ENCODE data around the gene P2RX6. TPM values are rescaled to one million over a fixed set of nuclear protein-coding genes. Genes with fewer than 3 reads are reported as not detected.
"Not testable (repeated sequence)": the region's sequence is repeated elsewhere in the genome, so short reads cannot be mapped to it uniquely, and the experiment has no call there.

The P2RX6 gene
- total RNA-seq, 1 donor from 2014 or later, result 2.8 TPM

GRCh38 chr22:21055564-21055834 is 40.5 kb downstream of the P2RX6 start:
- H3K36me3 Mint-ChIP-seq, result no peaks in the 10 kb centered on the region
- H3K27ac Mint-ChIP-seq, result no peak overlapping the region
- no peak for TF ChIP-seq CTCF (conservative IDR thresholded peaks at IDR 0.05)
- H3K27me3 Mint-ChIP-seq, result no peaks in the 10 kb centered on the region
- no peak for DNase-seq (ENCODE audit: extremely low spot score, unreplicated experiment)
- H3K4me3 Mint-ChIP-seq, result no peak overlapping the region
- H3K4me1 Mint-ChIP-seq (ENCODE audit: unreplicated experiment), result peaks cover 10% of the 10 kb centered on the region
- no peaks in the 10 kb centered on the region for H3K9me3 Mint-ChIP-seq

GRCh38 chr22:21055880-21056319 is 40.9 kb downstream of the P2RX6 start:
- Mint-ChIP-seq H3K27ac (peak overlapping the region; percentile 16), H3K4me3 (no peak overlapping the region), H3K27me3 (no peaks in the 10 kb centered on the region), H3K36me3 (no peaks in the 10 kb centered on the region), H3K9me3 (no peaks in the 10 kb centered on the region), H3K4me1 (ENCODE audit: unreplicated experiment) (peaks cover 10% of the 10 kb centered on the region)
- no peak for DNase-seq (ENCODE audit: extremely low spot score, unreplicated experiment)
- no peak for TF ChIP-seq CTCF (conservative IDR thresholded peaks at IDR 0.05)

GRCh38 chr22:21060363-21060762 is 45.4 kb downstream of the P2RX6 start:
- not testable (repeated sequence) for H3K36me3 Mint-ChIP-seq; H3K4me1 Mint-ChIP-seq (ENCODE audit: unreplicated experiment); DNase-seq (ENCODE audit: extremely low spot score, unreplicated experiment); H3K9me3 Mint-ChIP-seq; H3K4me3 Mint-ChIP-seq; H3K27ac Mint-ChIP-seq; H3K27me3 Mint-ChIP-seq

- H3K27ac Mint-ChIP-seq; H3K9me3 Mint-ChIP-seq; H3K4me1 Mint-ChIP-seq (ENCODE audit: unreplicated experiment); DNase-seq (ENCODE audit: extremely low spot score, unreplicated experiment); H3K27me3 Mint-ChIP-seq; H3K36me3 Mint-ChIP-seq; H3K4me3 Mint-ChIP-seq: not testable (repeated sequence)
These were observed 46.8 kb downstream of the P2RX6 start for GRCh38 chr22:21061660-21062321.

GRCh38 chr22:21064425-21064824 is 49.5 kb downstream of the P2RX6 start:
- not testable (repeated sequence) for H3K4me3 Mint-ChIP-seq; DNase-seq (ENCODE audit: extremely low spot score, unreplicated experiment)

GRCh38 chr22:21064917-21065864 is 50.2 kb downstream of the P2RX6 start:
- Mint-ChIP-seq H3K9me3 (no peaks in the 10 kb centered on the region), H3K4me3 (no peak overlapping the region), H3K27me3 (peaks cover 3% of the 10 kb centered on the region), H3K4me1 (ENCODE audit: unreplicated experiment) (no peaks in the 10 kb centered on the region), H3K36me3 (no peaks in the 10 kb centered on the region), H3K27ac (no peak overlapping the region)
- no peak for DNase-seq (ENCODE audit: extremely low spot score, unreplicated experiment)
- no peak for TF ChIP-seq CTCF (conservative IDR thresholded peaks at IDR 0.05)

More at GRCh38 chr22:21064425-21064824, 49.5 kb downstream of the P2RX6 start:
- not testable (repeated sequence) for H3K9me3 Mint-ChIP-seq; H3K27me3 Mint-ChIP-seq; H3K4me1 Mint-ChIP-seq (ENCODE audit: unreplicated experiment); H3K36me3 Mint-ChIP-seq; H3K27ac Mint-ChIP-seq

Measured in type B pancreatic cell (in vitro differentiated cells).